Measurements from ENCODE around the gene CCL4.
"Not testable (repeated sequence)": the region's sequence is repeated elsewhere in the genome, so short reads cannot be mapped to it uniquely, and the experiment has no call there.

The CCL4 gene

DNA sequence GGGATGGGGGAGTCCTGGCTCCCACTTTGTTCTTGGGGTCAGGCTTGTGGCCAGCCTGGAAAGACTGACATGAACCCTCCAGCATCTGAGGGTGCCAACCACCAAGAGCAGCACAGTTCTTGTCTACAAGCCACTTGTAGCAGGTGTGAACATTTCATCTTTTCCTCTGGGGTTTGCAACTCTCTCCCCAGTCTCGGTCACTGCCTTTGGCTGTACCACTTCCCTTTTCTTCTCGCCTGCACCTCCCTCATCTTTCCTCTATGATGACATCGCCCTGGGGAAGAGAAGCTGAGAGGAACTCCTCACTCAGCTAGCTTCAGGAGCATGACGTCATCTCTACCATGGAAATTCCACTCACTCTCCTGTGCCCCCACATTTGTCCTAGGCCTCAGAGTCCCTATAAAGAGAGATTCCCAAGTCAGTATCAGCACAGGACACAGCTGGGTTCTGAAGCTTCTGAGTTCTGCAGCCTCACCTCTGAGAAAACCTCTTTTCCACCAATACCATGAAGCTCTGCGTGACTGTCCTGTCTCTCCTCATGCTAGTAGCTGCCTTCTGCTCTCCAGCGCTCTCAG, at the start of gene CCL4:
Gene CCL4, plus strand, starts transcription at position 427 of the 575 bp plus-strand sequence. Its CDS starts 79 bp downstream, at position 506.
- POLR2A ChIA-PET; CTCF ChIA-PET; DNase-seq (ENCODE audit: extremely low spot score): not testable (repeated sequence)

DNA sequence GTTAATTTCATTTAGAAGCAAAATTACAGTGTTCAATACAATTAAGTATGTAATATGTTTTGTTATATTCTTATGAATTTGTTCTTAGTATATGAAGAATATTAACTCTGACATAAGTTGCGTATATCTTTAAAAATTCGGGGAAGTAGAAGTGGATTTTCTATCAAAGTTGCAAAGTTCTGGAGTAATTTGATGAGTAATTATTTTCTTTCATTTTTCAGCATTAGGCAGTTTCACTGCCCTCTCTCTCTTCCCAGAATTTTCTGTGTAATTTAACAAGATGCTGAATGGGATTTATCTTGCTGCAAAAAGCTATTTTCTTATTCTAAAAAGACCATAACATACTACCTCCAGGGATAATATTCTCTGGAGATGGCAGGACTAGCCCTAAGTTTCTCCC, 48.5 kb upstream of the CCL4 start:
- CTCF ChIA-PET: no interaction called here
- POLR2A ChIA-PET: no interaction called here
- TF ChIP-seq FOXM1 (IDR thresholded peaks at IDR 0.05; ENCODE audit: borderline replicate concordance) (no peak), CTBP1 (IDR thresholded peaks at IDR 0.05; ENCODE audit: borderline replicate concordance) (no peak), TARDBP (IDR thresholded peaks at IDR 0.05) (no peak), LEF1 (IDR thresholded peaks at IDR 0.05; ENCODE audit: borderline replicate concordance) (no peak)
- TF ChIP-seq, protein P1, sequence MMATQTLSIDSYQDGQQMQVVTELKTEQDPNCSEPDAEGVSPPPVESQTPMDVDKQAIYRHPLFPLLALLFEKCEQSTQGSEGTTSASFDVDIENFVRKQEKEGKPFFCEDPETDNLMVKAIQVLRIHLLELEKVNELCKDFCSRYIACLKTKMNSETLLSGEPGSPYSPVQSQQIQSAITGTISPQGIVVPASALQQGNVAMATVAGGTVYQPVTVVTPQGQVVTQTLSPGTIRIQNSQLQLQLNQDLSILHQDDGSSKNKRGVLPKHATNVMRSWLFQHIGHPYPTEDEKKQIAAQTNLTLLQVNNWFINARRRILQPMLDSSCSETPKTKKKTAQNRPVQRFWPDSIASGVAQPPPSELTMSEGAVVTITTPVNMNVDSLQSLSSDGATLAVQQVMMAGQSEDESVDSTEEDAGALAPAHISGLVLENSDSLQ (IDR thresholded peaks at IDR 0.05): no peak
- no peak for DNase-seq (ENCODE audit: extremely low spot score)

DNA sequence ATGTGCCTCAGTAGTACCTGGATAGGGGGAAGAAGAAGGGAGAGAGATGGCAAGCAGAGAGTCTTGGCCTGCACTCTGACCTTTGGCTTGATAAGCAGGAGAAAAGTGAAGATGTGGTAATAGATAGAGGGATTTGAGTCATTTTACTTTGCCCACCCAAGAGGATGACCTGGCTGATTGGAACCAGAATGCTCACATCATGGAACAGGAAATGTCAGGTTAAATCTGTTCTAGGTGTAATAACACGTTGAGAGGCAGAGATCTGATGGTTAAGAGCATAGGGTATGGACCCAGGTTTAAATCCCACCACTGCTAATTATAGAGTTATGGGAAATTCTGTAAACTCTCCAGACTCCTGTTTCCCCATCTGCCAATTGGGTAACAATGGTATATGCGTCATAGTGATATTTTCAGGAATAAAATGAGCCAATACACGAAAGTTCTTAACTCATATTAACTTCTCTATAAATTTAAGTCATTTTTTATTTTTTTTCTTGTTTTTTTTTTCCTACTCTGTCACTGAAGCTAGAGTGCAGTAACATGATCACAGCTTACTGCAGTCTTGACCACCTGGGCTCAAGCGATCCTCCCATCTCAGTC, 47.6 kb upstream of the CCL4 start:
- TF ChIP-seq SUZ12 (IDR thresholded peaks at IDR 0.05): no peak
- no peak for TF ChIP-seq ELF4 (IDR thresholded peaks at IDR 0.05)
- TF ChIP-seq, protein P1 (IDR thresholded peaks at IDR 0.05): no peak
- TF ChIP-seq ARNT (IDR thresholded peaks at IDR 0.05): no peak
- TF ChIP-seq TARDBP (IDR thresholded peaks at IDR 0.05): no peak
- no peak for TF ChIP-seq FOXK2 (IDR thresholded peaks at IDR 0.05)
- TF ChIP-seq L3MBTL2 (conservative IDR thresholded peaks at IDR 0.05): no peak
- TF ChIP-seq HDGF (IDR thresholded peaks at IDR 0.05; ENCODE audit: borderline replicate concordance): no peak
- TF ChIP-seq FOXM1 (IDR thresholded peaks at IDR 0.05; ENCODE audit: borderline replicate concordance): no peak
- no peak for TF ChIP-seq BHLHE40 (IDR thresholded peaks at IDR 0.05; ENCODE audit: borderline replicate concordance)
- no peak for TF ChIP-seq ZNF384 (IDR thresholded peaks at IDR 0.05)
- TF ChIP-seq FOXA1 (IDR thresholded peaks at IDR 0.05): no peak
- no peak for TF ChIP-seq NFRKB (IDR thresholded peaks at IDR 0.05)
- no peak for DNase-seq (ENCODE audit: extremely low spot score)
- ChIA-PET POLR2A (no interaction called here), CTCF (no interaction called here)

DNA sequence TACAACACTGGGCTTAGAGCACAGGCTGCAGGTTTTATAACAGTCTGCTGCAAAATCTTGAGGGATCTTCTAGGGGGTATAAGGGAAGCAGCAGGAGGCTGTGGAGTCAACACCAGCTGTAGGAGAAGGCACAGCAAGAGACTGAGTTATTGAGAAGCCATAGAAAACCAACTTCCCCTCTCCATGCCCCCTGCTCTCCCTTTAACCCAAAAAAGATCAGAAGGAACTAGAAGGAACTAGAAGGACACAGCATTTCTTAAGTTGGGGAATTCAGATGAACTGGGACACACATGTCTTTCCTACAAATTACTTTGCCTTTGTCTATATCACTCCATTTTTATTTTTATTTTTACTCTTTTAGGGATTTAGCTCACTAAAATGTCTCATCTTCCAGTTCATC, 45.7 kb upstream of the CCL4 start:
- TF ChIP-seq LEF1 (IDR thresholded peaks at IDR 0.05; ENCODE audit: borderline replicate concordance) (no peak), FOXK2 (IDR thresholded peaks at IDR 0.05) (no peak), ELF4 (IDR thresholded peaks at IDR 0.05) (no peak), FOXA1 (IDR thresholded peaks at IDR 0.05) (no peak), HDGF (IDR thresholded peaks at IDR 0.05; ENCODE audit: borderline replicate concordance) (no peak), NFRKB (IDR thresholded peaks at IDR 0.05) (no peak), ZNF384 (IDR thresholded peaks at IDR 0.05) (no peak), BHLHE40 (IDR thresholded peaks at IDR 0.05; ENCODE audit: borderline replicate concordance) (no peak), ARNT (IDR thresholded peaks at IDR 0.05) (no peak), TARDBP (IDR thresholded peaks at IDR 0.05) (no peak), CTBP1 (IDR thresholded peaks at IDR 0.05; ENCODE audit: borderline replicate concordance) (no peak), SUZ12 (IDR thresholded peaks at IDR 0.05) (no peak), L3MBTL2 (conservative IDR thresholded peaks at IDR 0.05) (no peak), FOXM1 (IDR thresholded peaks at IDR 0.05; ENCODE audit: borderline replicate concordance) (no peak), SP1 (IDR thresholded peaks at IDR 0.05) (no peak)
- TF ChIP-seq, protein P1 (IDR thresholded peaks at IDR 0.05): no peak
- no peak for DNase-seq (ENCODE audit: extremely low spot score)
- POLR2A ChIA-PET: no interaction called here
- CTCF ChIA-PET: interaction anchor here (0.6 kb wide), 1 partner anchor 32 kb away, joined by 9 read pairs; no protein-coding TSS in a partner anchor

DNA sequence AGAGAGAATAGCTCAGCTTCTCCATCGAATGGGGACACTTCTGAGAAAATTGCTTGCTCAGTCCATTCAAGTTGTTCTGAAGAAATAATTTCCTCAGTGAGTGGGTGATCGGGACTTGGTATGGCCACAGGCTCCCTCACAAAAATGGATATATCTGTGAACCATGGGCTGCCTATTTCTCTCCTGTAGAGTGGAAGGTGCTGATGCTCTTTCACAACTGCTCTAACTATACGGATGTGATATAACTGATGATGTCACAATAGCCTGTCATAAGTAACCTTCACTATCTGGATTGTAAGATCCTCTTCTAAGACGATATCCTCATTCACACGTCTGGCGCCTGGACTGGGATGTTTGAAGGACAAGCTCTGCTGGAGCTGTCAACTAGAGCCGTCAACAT, 44.2 kb upstream of the CCL4 start:
- ChIA-PET CTCF (interaction anchor here (0.6 to 1.0 kb wide), 3 partner anchors 13 to 89 kb away, joined by 3 read pairs; no protein-coding TSS in a partner anchor), POLR2A (no interaction called here)
- no peak for TF ChIP-seq L3MBTL2 (conservative IDR thresholded peaks at IDR 0.05)
- no peak for TF ChIP-seq HDGF (IDR thresholded peaks at IDR 0.05; ENCODE audit: borderline replicate concordance)
- TF ChIP-seq SUZ12 (IDR thresholded peaks at IDR 0.05): no peak
- no peak for TF ChIP-seq ARNT (IDR thresholded peaks at IDR 0.05)
- TF ChIP-seq TARDBP (IDR thresholded peaks at IDR 0.05): no peak
- TF ChIP-seq ELF4 (IDR thresholded peaks at IDR 0.05): no peak
- TF ChIP-seq FOXA1 (IDR thresholded peaks at IDR 0.05): no peak
- no peak for TF ChIP-seq SP1 (IDR thresholded peaks at IDR 0.05)
- no peak for TF ChIP-seq CTBP1 (IDR thresholded peaks at IDR 0.05; ENCODE audit: borderline replicate concordance)
- no peak for TF ChIP-seq NFRKB (IDR thresholded peaks at IDR 0.05)
- no peak for TF ChIP-seq BHLHE40 (IDR thresholded peaks at IDR 0.05; ENCODE audit: borderline replicate concordance)
- TF ChIP-seq FOXM1 (IDR thresholded peaks at IDR 0.05; ENCODE audit: borderline replicate concordance): no peak
- TF ChIP-seq LEF1 (IDR thresholded peaks at IDR 0.05; ENCODE audit: borderline replicate concordance): no peak
- TF ChIP-seq ZNF384 (IDR thresholded peaks at IDR 0.05): no peak
- no peak for TF ChIP-seq FOXK2 (IDR thresholded peaks at IDR 0.05)
- no peak for DNase-seq (ENCODE audit: extremely low spot score)

DNA sequence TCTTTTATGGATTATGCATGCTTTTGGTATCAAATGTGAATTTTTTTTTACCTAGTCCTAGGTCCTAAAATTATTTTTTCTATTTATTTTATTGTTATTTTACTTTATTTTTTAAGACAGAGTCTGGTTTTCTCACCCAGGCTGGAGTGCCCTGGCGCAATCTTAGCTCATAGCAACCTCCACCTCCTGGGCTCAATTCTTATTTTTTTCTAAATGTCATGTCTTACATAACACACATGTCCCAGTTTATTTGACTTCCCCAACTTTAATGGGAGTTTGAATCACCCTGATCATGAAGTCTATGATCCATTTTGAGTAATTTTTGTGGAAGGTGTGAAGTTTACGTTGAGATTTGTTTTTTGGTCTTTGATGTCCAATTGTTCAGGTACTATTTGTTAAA, 42.8 kb upstream of the CCL4 start:
- CTCF ChIA-PET: no interaction called here
- no peak for DNase-seq (ENCODE audit: extremely low spot score)
- TF ChIP-seq L3MBTL2 (conservative IDR thresholded peaks at IDR 0.05): no peak
- no peak for TF ChIP-seq LEF1 (IDR thresholded peaks at IDR 0.05; ENCODE audit: borderline replicate concordance)
- TF ChIP-seq SP1 (IDR thresholded peaks at IDR 0.05): no peak
- no peak for TF ChIP-seq TARDBP (IDR thresholded peaks at IDR 0.05)
- TF ChIP-seq FOXM1 (IDR thresholded peaks at IDR 0.05; ENCODE audit: borderline replicate concordance): no peak
- TF ChIP-seq ARNT (IDR thresholded peaks at IDR 0.05): no peak
- TF ChIP-seq, protein P1 (IDR thresholded peaks at IDR 0.05): no peak
- no peak for TF ChIP-seq ZNF384 (IDR thresholded peaks at IDR 0.05)
- TF ChIP-seq NFRKB (IDR thresholded peaks at IDR 0.05): no peak
- TF ChIP-seq FOXA1 (IDR thresholded peaks at IDR 0.05): no peak
- no peak for TF ChIP-seq BHLHE40 (IDR thresholded peaks at IDR 0.05; ENCODE audit: borderline replicate concordance)
- no peak for TF ChIP-seq CTBP1 (IDR thresholded peaks at IDR 0.05; ENCODE audit: borderline replicate concordance)
- no peak for TF ChIP-seq HDGF (IDR thresholded peaks at IDR 0.05; ENCODE audit: borderline replicate concordance)
- no peak for TF ChIP-seq SUZ12 (IDR thresholded peaks at IDR 0.05)
- TF ChIP-seq FOXK2 (IDR thresholded peaks at IDR 0.05): no peak
- no peak for TF ChIP-seq ELF4 (IDR thresholded peaks at IDR 0.05)

More for the DNA sequence above, 42.8 kb upstream of the CCL4 start:
- POLR2A ChIA-PET: no interaction called here

Measured in HEK293T (cell line).